GM18505 (cell line): ENCODE measurements around the gene CSNK1D.
"Not testable (repeated sequence)": the region's sequence is repeated elsewhere in the genome, so short reads cannot be mapped to it uniquely, and the experiment has no call there.

Experiments used
- ATAC-seq: cut with Tn5 transposase; IDR thresholded peaks from one replicate; pipeline ENCODE4 v1.9.1; 2021; ENCODE audit not compliant: unreplicated experiment
- POLR2A ChIP-seq: IDR thresholded peaks from 4 replicates; pipeline ENCODE4 v1.6.1; 2011; ENCODE audit warnings: borderline replicate concordance; ENCODE audit not compliant: insufficient read depth, insufficient read length; ENCODE audit errors: extremely low read depth

CSNK1D gene

DNA sequence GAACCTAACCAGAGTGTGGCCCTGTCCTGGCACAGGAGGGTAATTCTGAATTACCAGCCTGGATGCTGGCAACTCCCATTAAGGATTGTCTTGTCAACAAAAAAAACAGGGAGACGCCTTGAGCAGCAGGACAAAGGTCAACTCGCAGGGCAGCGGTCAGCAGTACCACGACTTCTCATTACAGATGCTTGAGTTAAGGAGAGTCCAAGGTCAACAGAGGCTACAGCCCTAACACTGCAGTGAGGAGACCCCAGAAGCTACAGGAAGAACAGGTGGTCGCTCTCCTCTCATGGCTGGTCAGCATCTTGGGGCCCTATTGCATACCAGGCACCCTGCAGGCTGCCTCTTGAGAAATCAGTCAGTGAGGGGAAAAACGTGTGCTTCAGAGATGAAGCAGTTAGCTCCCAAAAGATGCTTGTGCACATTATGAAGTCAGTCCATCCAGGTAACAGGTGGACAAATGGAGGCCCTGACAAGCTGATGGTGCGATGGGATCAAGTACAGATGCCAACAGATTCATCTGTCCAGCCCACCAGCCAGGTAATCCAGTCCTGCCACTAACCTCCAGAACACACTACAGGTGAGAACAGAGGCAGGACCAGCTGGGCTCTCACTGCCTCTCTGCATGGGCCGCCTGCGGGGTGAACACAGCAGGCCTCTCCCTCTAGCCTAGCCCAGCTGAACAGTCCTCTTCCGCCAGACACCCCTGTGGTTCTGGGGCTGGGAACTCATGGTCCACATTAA lies 4.2 kb downstream of the CSNK1D start:
- TF ChIP-seq POLR2A = no peak

DNA sequence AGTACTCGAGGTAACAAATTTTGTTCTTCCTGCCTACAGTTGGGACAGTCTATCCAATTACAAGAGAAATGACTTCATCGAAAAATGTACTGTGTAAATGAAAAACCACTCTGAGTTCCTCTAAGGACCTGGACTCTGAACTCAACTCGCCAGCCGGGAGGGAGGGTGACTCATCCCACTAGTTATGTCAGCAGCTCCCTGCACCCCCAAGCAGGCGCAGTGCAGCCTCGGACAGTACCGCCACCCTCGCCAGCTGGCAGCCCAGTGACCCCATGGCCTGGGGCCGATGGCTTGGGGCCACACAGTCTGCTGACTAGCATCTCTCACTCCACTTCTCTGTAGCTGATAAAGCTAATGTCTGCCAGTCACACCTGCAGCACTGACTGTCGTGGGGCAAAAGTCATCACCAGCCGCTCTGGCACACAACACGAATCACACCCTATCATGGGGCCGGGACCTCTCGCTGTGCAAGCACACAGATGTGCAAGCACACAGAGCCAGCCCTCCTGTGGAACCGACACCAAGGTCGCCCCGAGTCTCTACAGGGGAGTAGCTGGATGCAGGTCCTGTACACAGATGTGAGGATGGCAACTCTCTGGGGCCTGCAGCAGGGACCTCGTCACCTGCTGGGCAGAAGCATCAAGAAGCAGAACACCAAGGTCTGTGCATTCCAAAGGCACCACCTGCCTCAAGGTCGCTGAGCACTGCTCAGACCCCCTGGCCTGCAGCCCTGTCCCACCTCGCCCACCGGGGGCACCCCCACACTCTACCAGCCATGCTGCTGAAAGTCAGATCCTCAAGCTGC lies 5.7 kb downstream of the CSNK1D start:
- no peak for ATAC-seq
- TF ChIP-seq POLR2A = no peak

More for the DNA sequence above, 4.2 kb downstream of the CSNK1D start:
- no peak for ATAC-seq

DNA sequence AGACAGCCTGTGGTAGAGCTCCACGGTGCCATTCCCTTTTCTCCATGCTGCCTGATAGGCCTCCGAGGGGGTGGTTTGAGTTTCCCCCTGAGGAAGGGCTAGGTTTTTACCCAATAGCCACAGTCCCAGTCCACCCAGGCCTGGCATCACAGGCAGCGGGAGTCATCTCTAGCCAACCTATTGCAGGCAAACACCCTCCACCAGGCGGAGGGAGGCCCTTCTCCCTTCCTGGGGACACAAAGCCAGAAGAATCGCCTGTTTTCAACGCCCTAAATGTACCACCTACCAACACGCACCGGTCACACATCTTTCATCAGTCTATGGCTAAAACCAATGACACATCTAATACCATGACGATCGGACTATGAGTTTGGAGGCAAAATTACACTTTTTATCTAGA lies 7.4 kb downstream of the CSNK1D start:
- TF ChIP-seq POLR2A = no peak
- no peak for ATAC-seq

DNA sequence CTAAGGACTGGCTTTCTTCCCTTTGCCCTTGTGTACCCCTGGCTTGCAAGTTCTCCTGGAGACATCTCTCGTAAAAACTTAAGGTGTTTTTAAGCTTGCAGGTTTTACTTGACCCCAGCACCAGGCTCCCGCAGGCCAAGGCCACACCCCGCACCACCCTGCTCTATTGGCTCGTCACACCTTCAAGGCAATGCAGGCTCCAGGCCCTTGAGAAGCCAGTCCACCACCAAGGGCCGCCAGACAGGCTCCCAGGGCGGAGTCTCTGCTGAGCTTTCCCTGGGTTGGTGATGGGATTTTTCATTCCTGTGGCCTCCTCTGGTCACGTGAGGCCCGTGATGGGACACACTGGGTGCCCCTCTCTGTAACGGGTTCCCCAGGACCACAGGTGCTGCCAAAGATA lies 9.9 kb downstream of the CSNK1D start:
- TF ChIP-seq POLR2A = no peak
- no peak for ATAC-seq

DNA sequence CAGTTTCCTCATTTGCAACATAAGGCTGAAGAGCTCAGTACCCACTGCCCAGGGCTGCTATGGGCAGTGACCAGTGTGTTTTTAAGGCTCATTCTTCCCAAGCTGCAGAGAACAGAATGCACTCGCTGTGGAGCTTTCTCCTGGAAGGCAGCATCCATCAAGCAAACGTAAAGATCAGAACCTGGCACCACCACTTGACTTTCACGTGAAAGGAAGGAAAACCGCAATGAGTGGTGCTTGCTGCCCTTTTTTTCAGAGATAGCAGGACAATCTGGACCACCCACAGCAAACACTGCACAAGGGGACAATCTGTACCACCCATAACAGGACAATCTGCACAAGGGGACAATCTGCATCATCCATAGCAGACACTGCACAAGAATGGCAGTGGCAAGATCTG lies 11.2 kb downstream of the CSNK1D start:
- no peak for TF ChIP-seq POLR2A
- no peak for ATAC-seq

DNA sequence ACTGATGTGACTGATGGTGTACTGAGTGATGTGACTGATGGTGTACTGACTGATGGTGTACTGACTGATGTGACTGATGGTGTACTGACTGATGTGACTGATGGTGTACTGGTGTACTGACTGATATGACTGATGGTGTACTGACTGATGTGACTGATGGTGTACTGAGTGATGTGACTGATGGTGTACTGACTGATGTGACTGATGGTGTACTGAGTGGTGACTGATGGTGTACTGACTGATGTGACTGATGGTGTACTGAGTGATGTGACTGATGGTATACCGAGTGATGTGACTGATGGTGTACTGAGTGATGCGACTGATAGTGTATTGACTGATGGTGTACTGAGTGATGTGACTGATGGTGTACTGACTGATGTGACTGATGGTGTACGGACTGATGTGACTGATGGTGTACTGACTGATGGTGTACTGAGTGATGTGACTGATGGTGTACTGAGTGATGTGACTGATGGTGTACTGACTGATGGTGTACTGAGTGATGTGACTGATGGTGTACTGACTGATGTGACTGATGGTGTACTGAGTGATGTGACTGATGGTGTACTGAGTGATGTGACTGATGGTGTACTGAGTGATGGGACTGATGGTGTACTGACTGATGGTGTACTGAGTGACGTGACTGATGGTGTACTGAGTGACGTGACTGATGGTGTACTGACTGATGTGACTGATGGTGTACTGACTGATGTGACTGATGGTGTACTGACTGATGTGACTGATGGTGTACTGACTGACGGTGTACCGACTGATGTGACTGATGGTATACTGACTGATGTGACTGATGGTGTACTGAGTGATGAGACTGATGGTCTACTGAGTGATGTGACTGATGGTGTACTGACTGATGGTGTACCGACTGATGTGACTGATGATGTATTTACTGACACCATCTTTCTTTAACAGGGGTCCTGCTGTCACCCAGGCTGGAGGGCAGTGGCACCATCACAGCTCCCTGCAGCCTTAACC lies 13.2 kb downstream of the CSNK1D start:
- ATAC-seq = not testable (repeated sequence)

DNA sequence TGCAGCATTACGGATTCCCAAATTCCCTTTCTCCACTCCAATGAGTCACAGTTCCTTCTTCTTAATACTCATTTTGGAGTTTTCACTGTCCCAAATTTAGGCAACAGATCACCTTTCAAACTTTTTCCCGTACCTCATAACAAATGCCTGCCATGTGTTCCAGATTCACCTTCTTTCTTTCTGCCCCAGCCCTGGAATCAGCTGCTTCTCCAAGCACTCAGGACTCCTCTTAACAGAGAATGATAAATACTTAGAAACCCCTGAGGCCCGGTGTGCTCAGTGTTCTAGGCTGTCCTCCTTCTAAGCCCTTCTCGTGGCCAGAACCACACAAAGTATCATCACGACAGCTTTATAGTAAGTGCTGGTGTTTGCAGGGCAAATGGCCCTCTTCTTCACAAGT lies 14.9 kb downstream of the CSNK1D start:
- no peak for TF ChIP-seq POLR2A
- no peak for ATAC-seq

DNA sequence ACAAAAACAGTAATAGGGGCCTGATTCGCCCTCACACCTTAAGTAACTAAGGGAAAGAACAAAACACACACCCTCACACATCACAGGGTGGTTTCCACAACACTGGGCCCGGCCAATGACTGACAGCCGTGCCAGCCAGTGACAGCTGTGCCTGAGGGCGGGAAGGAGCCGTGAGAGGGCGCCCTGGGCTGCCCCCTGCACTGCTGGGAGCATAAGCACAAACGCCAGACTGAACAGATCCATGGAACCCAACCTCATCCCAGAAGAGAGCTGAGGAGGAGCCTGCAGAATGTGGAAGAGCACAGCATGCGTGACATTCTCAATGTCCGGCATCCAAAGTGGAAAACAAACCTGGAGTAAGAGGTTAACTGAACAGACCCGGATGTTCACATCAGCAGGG lies 16.0 kb downstream of the CSNK1D start:
- no peak for TF ChIP-seq POLR2A

DNA sequence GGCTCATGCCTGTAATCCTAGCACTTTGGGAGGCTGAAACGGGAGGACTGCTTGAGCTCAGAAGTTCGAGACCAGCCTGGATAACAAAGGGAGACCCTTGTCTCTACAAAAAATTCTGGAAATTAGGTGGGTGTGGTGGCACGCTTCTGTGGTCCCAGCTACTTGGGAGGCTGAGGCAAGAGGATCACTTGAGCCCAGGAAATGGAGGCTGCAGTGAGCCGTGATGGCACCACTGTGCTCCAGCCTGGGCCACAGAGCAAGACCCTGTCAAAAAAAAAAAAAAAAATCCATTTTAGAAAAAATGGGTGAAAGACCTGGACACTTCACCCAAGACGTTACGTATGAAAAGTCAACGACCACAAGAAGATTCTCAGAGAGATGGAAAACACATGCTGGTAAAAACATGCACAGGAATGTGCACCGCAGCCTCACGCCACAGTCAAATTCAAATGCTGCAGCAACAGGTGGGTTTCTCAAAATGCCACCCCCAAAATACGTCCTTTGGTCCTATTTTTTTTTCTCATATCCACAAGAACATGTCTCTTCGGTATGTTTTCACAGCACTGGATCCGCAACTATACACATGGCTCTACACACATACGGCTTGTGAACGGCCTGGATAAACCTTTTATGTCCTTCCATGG lies 17.1 kb downstream of the CSNK1D start:
- ATAC-seq = no peak
- no peak for TF ChIP-seq POLR2A

More for the DNA sequence above, 16.0 kb downstream of the CSNK1D start:
- ATAC-seq = no peak

DNA sequence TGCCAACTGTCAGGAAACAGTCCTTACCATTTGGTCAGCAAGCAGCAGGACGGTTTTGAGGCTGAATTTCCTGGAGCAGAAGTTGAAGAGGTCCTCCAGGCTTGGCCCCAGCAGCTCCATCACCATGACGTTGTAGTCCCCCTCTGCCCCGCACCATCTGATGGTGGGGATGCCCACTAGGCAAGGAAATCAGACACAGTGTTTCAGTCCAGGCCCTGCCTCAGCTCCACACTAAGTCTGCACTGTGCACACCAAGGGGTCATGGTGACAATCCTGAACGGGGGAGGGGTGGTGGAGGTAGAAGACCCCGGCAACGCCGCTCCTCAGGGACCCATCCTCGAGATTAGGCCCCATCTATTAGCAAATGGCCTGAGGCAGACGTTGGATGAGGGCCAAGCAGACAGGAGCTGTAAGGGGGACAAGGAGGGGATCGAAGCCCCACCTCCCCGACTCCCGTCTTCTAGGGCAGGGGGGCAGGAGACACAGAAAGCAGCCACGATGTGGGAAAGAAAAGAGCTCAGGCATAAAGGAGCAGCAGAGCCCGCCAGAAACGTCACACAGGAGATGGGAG lies 18.0 kb downstream of the CSNK1D start:
- no peak for TF ChIP-seq POLR2A
- ATAC-seq = no peak

DNA sequence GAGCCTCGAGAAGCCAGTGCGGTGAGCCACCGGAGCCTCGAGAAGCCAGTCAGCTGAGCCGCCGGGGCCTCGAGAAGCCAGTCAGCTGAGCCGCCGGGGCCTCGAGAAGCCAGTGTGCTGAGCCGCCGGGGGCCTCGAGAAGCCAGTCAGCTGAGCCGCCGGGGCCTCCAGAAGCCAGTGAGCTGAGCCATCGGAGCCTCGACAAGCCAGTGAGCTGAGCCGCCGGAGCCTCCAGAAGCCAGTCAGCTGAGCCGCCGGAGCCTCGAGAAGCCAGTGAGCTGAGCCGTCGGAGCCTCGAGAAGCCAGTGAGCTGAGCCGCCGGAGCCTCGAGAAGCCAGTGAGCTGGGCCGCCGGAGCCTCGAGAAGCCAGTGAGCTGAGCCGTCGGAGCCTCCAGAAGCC lies 18.8 kb downstream of the CSNK1D start:
- ATAC-seq = not testable (repeated sequence)

DNA sequence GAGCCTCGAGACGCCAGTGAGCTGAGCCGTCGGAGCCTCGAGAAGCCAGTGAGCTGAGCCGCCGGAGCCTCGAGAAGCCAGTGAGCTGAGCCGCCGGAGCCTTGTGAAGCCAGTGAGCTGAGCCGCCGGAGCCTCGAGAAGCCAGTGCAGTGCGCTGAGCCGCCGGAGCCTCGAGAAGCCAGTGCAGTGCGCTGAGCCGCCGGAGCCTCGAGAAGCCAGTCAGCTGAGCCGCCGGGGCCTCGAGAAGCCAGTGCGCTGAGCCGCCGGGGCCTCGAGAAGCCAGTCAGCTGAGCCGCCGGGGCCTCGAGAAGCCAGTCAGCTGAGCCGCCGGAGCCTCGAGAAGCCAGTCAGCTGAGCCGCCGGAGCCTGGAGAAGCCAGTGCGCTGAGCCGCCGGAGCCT lies 19.4 kb downstream of the CSNK1D start:
- not testable (repeated sequence) for ATAC-seq

DNA sequence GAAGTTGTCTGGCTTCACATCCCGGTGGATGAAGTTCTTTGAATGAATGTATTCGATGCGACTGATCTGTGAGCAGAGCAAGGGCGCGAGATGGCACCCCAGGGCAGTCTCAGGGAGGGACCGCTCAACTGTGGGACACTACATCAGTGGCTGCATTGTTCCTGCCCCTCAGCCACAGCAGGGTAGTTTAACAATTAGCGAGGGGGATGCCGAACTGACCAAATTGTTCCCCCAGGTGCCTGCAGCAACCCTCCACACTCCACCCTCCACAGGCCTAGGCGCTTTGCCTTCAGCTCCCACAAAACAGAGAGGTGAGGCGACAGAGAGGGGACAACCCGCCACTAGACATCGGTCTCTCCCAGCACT lies 20.3 kb downstream of the CSNK1D start:
- TF ChIP-seq POLR2A = no peak
- no peak for ATAC-seq
